NCI-H774 (cell line): ENCODE data around the gene PPP1R13L.
A peak's percentile ranks its signal among the peaks of the same experiment; 100 is the strongest.
"Not testable (repeated sequence)": the region's sequence is repeated elsewhere in the genome, so short reads cannot be mapped to it uniquely, and the experiment has no call there.

Experiments
- DNase-seq: peaks from one replicate; lab custom pipeline; 2025; lab: John Stamatoyannopoulos, UW

The PPP1R13L gene

DNA sequence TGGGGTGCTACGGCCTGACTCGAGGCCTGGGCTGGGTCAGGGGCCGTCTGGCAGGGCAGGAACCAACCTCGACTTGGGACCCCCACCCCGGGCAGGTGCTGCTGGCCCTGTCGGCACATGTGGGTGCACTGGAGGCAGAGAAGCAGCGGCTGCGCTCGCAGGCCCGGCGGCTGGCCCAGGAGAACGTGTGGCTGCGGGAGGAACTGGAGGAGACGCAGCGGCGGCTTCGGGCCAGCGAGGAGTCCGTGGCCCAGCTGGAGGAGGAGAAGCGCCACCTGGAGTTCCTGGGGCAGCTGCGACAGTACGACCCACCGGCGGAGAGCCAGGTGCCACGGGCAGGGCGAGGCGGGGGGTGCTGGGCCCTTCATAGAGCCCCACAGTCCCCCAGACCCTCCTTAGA lies 58.4 kb downstream of the PPP1R13L start:
- DNase-seq: no peak

DNA sequence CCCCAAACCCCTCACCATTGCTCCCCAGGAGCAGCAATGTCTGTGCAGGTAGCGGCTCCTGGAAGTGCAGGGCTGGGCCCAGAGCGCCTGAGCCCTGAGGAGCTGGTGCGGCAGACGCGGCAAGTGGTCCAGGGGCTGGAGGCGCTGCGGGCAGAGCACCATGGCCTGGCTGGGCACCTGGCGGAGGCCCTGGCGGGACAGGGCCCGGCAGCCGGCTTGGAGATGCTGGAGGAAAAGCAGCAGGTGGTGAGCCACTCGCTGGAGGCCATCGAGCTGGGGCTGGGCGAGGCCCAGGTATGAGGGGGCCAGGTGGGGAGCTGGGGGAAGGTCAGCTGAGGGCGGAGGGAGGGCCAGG lies 59.4 kb downstream of the PPP1R13L start:
- DNase-seq: no peak

DNA sequence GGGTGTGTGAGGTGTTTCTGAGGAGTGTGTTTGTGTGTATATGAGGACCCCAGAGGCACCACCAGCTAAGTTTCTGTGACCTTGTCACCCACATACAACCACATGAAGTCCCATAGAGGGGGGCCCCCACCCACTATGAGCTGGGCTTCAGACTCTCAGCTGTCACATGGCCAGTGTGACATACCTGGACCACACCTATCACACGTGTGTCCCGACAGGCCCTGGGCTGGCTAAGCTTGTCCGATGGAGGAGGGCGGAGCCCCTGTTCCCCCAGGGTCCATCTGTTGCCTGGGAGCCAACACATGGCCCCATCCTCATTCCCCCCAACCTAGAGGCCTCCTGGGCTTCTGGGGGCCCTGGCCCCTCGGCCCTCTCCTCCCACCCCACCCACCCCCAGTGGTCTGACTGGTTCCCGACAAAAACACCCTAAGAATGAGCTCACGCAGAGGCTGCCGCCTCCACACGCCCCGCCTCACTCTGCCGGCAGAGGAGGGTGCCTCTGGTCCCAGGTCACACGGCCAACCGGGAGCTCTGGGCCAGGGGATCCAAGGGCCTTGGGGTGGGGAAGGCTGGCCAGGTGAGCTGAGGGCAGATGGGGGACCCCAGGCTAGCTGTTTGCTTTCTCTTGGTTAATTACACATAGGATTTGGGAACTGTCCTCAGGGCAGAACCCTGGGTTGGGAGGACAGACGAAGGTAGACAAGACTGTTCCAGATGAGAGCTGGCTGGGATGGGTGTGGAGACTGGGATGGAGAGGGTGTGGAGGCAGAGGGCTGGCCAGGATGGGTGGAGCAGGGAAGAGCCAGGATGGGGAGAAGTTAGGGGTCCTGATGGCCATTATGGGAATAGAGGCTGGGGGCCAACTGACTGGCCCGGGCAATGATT lies 60.0 kb downstream of the PPP1R13L start:
- DNase-seq: no peak

DNA sequence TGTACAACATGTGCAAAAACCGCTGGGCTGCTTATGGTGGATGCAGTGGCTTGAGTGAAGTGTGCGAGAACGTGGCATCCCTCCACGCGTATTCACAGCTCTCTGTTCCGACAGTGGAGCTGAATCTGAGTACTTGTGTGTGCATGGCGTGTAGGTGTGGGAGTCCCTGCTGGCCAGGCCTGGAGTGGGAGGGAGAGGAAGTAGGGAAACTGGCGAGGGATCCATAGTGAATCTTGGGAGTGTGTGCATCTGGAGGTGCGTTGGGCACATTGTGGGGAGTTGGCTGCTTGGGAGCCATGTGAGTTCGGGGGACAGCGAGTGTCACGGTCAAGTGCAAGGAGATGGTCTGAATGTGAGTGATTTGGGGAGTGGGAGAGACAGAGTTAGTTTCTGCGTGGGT lies 62.0 kb downstream of the PPP1R13L start:
- no peak for DNase-seq

DNA sequence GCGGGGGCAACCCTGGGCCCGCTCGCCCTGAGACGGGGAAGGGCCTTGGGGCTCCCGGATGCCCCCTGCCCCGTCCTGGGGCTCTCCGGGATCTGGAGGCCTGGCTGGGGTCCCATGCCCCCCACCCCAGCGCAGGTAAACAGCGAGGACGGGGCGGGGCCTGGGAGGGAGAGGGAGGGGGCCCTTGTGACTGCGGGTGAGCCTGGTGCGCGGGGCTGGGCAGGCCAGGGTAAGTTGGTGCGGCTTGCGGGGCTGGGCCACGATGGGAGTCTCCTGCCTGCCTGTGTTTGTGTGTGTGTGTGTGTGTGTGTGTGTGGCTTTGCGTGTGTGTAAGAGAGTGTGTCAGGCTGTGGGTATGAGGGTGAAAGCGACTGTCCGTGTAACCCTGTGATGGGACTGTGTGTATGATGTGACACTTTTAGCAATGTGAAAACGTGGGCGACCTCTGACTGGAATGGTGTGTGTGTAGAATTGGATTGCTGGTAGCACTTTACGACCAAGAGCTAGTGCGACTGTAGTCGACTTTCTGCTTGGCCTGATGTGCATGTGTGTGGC lies 63.9 kb downstream of the PPP1R13L start:
- DNase-seq: no peak

DNA sequence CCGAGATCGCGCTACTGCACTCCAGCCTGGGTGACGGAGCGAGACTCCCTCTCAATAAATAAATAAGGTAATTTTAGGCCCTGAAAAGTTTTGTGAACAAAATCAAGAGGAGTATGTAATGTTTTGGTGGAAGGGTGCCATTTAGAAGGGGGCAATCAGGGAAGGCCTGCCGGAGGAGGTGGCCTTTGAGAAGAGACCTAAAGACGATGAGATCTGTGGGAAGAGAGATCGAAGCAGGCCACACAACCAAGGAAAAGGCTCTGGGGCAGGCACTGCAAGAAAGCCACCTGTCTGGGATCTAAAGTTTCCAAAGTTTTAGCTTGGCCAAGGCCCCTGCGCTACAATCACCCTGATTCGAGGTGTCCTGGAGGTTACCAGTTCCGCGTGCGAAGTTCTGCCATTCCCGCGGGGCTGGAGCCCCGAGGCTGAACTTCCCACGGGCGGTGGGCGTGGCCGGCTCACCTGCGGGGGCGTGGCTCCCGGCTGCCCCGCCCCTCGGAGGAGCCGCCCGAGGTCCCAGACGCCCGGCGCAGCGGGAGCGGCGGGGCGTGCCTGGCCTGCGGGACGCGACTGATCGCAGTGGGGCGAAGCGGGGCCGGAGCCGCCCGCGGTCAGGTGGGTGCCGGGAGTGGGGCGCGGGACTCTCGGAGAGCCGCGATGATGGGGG lies 64.5 kb downstream of the PPP1R13L start, which contains the start of gene KLC3:
KLC3 (plus strand) TSS at position 519 of the 667 bp plus-strand sequence. CDS start 4,792 bp downstream, outside the sequence.
- DNase-seq: peak; percentile 52

DNA sequence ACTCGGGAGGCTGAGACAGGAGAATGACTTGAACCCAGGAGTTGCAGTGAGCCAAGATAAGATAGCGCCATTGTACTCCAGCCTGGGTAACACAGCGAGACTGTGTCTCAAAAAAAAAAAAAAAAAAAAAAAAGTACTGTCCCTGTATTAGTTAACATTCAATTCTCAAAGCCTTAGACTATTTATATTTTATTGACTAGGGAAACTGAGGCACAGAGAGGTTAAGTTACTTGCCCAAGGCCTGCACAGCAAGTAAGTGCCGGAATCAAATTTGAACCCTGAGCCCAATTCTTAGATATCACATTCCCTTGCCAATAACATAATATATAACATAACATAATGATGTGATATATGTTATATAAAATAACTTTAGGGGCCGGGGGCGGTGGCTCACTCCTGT lies 65.2 kb downstream of the PPP1R13L start:
- DNase-seq: no peak

DNA sequence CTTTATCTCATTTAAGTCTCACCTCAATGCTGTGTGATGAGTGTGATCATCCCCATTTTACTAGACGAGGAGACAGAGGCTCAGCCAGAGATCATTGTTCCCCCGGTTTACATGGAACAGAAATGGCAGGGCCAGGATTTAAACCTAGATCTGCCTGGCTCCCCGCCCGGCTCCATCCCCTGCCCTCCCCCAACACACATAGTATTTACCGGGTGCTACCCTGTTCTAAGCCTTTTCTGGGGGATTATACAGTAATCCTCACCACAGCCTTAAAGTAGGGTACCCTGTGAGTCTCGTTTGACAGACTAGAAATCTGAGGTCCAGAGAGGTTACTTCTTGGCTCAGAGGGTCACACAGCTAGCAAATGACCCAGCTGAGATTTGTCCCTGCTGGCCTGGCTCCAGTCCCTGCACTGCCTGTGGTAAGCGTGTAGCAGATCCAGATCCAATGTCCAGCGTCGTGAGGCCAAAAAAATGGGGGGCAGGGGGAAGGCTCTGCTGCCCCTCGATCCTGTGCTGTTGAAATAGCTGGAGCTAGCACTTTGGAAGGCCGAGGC lies 68.1 kb downstream of the PPP1R13L start:
- DNase-seq: no peak

GRCh38 chr19:45334881-45335280 lies 70.0 kb downstream of the PPP1R13L start:
- DNase-seq: not testable (repeated sequence)

GRCh38 chr19:45333609-45334303 lies 71.1 kb downstream of the PPP1R13L start:
- no peak for DNase-seq

DNA sequence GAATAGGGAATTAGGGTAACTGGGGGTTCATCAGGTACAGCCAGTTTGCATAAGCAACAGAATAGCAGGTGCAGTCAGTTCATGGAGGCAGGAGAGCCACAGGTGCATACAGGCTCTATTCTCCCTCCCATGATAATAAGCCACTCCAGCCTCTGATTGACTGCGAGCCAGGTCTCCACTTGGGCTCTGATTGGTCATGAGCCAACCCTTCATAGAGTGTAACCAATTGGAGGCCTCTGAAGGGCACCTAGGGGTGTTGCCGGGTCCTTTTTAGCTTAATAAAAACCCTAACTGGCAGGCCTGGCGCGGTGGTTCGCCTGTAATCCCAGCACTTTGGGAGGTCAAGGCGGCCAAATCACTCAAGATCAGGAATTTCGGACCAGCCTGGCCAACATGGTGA lies 73.5 kb downstream of the PPP1R13L start:
- DNase-seq: peak; percentile 71
